Femur (tissue), 1 donor: ENCODE data around the gene GBX2.
A peak's percentile ranks its signal among the peaks of the same experiment; 100 is the strongest.

ENCODE experiments used
- DNase-seq: peaks from one replicate; pipeline ENCODE4 v3.0.0-alpha.2; 2017

Gene GBX2

DNA sequence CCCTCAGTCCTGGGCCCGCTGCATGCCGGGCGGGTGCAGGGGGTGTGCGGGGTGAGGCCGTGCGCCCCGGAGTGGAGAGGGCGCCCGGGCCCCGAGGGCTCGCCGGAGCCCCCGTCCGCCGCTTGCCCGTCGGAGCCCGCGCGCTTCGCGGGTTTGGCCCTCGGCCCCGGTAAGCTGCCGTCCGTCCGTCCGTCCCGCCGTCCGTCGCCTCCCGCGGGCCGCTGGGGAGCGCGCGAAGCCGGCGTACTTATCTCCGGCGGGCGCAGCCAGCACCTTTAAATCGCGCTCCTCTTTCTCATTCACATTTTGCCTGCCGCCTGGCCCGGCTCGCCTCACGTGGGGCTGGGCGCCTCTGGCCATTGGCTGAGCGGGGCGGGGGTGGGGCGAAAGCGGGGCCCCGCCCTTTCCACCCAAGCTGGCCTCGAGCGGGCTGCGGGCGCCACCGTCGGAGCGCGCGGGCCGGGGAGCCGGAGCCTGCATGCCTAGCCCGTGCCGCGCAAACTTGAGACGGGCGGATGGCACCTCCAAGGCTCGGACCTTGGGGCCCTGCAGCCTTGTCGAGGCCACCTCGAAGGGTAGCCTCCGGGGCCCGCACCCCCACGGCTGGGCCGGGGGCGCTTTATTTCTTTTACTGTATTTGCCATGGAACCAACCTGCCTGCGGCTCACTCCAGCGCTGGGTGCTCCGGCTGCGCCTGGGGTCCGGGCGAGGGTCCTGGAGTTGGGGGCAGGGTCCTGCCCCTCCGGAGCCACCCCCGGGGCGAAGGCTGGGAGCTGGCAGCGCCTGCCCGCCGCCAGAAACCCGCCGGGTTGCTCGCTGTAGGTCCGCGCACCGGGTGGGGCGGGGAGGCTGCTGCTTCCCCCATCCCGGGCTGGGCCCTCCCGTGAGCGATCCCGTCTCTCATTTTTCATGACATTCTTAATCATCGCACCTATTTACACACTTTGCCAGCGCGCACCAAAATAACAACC lies at the start of gene GBX2:
GBX2 (minus strand) TSS at position 277 of the 971 bp plus-strand sequence. CDS start 415 bp downstream, outside the sequence.
- DNase-seq: peak; percentile 75

GRCh38 chr2:236217926-236218325 lies 49.7 kb upstream of the GBX2 start:
- no peak for DNase-seq

- no peak for DNase-seq
Observed at GRCh38 chr2:236216711-236217110, 48.5 kb upstream of the GBX2 start.

GRCh38 chr2:236215761-236216333 lies 47.7 kb upstream of the GBX2 start:
- DNase-seq: no peak

DNA sequence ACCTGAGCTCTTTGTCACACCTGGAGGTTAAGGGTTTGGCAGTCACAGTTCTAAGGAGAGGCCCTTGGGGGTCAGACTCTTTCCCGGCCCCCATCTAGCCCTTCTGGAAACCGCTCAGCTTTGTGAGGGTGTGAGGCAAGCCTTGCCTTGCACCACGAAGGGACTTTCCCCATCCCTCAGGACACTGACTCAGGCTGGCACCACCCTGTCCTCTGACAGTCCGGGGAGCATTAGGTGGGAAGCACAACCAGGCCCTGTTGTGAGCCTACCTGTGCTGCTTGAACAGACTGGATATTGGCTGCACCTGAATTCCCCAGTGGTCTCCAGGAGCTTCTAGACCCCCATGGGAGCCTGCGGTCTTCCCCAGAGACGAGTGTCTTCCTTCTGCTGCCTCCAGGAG lies 47.0 kb upstream of the GBX2 start:
- DNase-seq: no peak

DNA sequence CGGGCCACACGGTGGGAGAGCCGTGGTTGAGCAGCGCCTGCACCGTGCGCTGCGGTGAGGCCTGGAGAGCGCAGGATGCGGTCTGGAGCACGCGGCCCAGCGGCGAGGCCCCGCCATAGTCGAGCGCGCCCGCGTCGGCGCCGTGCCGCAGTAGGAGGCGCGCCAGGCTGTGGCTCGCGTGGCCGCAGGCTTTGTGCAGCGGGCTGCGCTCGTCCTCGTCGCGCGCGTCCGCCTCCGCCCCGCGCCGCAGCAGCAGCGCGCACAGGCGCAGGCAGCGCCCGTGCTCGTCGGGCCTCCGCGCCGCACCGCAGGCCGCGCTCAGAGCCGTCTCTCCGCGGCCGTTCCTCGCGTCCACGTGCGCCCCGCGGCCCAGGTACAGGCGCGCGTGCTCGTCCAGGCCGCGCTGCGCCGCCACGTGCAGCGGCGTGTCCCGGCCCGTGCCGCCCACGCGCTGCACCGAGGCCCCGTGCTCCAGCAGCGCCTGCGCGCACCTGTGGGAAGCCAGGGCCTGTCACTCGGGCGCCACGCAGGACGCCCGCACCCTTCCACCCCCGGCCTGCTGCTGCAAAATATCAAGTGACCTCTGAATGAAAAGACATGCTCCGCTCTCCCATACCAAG lies 46.3 kb upstream of the GBX2 start:
- DNase-seq: no peak

DNA sequence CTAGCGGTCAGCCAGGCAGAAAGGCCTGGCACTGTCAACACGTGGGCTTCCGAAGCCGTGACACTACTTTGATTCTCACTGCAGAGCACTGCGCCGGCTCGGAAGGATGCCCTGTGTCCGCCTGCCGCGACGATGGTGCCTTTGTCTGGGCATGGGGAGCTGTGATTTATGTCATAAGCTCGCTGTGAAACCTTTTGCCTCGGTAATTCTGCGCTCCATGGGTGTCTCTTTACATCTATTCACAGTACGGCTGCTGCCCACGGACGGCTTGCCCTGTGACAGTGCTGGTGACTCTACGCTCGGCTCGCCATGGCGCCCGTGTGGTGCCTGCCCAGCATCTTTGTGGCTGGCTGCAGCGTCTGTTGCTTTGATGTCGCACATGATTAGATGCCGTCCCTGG lies 43.1 kb upstream of the GBX2 start:
- DNase-seq: no peak

DNA sequence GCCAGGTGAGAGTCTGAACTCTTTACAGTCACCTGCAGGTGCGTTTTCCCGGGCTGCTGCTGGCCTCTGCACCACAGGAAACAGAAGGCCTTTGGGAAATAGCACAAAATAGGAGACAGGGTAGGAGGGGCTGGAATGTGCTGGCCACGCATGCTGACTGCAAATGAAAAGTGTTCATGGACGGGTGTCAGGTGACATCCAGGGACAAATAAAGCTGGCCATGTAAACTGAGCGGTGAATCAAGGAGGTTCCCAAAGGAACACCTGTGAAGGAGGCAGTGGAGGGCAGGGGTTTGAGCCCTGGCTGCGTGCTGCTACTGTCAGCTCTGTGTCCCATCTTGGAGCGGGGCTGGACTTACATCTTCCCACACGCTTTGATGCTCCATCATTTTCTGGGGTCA lies 42.4 kb upstream of the GBX2 start:
- DNase-seq: no peak

- no peak for DNase-seq
Observed at GRCh38 chr2:236209996-236210395, 41.8 kb upstream of the GBX2 start.

- no peak for DNase-seq
Observed at GRCh38 chr2:236209535-236209934, 41.3 kb upstream of the GBX2 start.

DNA sequence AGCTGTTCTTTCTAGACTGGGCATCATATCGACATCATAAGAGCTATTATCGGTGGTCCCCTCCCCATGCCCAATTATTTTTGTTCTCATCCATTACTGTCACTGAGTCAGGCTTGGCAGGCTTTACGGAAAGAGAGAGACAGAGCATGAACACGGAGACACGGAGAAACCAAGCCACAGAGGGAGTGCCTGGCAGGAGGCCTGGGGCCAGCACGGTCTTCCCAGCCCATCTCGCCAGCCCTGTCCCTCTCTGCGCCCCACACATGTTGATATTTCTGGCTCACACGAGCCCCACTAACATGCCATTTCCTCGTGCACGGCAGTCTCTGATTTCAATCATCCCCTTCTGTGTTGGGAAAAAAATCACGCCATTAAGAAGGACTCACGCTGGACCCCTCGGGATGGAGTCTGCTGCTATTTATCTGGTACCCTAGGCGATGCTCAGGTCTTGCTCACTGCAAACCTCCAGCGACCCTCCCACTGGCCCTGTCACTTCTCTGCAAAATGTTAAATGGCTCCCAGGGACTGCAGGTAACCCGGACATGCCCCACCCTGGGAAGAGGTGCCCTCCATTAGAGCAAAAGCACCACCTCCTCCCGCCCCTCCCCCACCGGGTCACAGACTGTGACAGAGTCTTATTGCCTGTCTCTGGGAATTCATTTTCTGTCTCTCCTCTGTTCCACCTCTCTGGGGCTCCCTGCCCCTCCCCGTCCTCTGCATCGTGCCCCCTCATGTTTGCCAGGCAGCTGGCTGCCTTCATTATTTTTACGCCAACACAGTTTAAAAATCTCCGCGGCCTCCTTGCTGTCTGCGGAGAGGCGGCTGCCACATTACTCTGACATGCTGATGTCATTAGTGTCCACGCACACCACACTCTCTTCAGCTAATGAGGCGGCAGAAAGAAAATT lies 40.1 kb upstream of the GBX2 start:
- no peak for DNase-seq

GRCh38 chr2:236207472-236207871 lies 39.3 kb upstream of the GBX2 start:
- DNase-seq: no peak

GRCh38 chr2:236205867-236206645 lies 37.9 kb upstream of the GBX2 start:
- no peak for DNase-seq

DNA sequence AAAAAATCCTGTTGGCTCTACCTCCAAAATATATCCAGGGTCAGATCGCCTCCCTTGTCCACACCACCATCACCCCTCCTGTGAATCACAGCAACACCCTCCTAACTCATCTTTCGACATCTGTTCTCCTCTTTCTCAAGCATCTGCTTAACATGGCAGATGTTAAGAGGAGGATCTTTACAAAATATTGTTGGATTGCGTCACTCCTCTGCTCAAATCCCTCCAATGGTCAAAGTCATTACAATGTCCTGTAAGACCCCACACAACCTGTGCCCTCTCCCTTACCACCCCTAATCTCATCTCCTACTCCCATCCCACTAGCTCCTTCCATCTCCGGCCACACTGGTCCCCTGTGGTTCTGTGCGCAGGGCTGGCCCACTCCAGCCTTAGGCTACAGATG lies 36.8 kb upstream of the GBX2 start:
- no peak for DNase-seq

GRCh38 chr2:236200378-236200777 lies 32.2 kb upstream of the GBX2 start:
- DNase-seq: no peak

DNA sequence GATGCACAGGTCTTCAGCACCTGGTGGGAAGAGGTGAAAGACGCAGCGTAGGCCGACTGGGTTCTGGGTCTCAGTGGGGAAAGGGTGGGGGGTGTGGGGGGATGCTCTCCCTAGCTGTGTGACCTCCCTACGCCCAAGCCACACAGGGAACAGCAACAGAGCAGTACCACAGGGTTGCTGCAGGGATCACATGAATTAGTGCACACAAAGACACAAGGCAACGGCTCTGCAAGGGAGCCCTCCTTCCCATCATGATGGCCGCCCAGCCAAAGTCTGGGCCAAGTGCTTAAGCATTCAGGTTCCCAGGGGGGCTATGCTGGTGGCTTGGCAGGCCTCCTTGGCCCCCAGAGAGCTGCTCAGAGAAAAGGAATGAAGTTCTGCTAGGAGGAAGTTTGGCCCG lies 28.2 kb upstream of the GBX2 start:
- no peak for DNase-seq

DNA sequence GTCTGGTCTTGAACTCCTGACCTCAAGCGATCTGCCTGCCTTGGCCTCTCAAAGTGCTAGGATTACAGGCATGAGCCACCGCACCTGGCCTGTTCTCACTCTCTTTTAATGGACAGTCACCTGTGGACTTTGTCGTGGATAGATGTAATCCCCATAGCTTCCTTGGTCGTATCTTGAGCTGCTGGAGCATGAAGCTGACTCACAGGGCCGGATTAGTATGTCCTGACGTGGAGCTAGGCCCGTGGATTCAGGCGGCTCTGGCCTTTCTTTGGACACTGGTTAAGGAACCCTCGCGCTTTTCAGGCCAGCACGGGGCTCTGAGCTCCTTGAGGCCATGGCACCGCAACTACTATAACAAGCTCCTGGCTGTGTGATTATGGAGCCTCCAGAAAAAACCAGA lies 27.5 kb upstream of the GBX2 start:
- no peak for DNase-seq

DNA sequence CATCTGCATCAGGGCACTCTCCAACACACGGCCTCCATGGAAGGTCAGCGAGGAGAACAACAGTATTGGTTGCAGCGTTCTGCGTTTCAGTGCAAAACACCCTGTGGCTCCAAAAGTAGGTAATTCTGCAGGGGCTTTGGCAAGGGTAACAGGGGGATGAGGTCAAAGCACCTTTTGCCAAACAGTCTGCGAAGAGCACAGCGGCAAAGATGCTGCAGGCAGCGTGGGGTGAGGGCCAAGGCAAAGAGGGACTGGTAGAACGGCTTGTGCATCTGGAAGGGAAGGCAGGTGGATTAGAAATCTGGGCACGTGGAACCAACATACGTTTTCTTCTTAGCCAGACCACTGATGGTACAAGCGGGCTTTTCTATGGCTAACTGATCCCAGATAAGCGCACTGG lies 26.6 kb upstream of the GBX2 start:
- no peak for DNase-seq

DNA sequence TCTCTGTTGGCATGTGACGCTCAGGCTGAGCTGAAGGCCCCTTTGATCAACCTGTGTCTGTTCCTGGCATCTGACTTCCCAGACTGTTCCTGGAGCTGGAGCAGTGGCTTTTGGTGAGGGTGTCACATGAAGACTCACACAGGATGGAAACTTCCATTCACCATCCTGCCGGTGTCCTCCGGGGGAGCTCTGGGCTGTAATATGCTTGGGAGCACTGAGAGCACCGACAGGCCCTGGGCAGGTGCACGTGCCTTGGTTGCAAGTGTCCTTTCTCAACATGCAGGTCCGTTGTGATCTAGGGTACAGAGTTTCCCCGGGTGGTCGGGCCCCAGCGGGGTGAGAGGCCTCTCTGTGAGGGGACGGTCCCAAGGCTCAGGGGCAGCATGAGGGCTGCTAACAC lies 24.8 kb upstream of the GBX2 start:
- DNase-seq: no peak

- no peak for DNase-seq
Observed at GRCh38 chr2:236190674-236191073, 22.5 kb upstream of the GBX2 start.

DNA sequence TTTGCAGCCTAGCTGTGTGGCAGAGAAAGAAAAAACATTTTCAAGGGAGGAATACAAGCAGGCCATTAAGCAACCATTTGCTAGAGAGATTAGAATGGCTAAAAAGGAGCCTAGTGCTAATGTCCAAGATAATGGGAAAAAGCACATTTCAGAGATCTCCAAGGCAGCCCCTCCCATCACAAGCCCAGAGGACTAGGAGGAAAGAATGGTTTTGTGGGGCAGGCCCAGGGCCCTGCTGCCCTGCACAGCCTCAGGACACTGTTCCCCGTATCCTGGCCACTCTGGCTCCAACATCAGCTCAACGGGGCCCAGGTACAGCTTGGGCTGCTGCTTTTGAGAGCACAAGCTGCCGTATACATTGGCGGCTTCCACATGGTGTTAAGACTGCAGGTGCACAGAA lies 16.5 kb upstream of the GBX2 start:
- no peak for DNase-seq

- no peak for DNase-seq
Observed at GRCh38 chr2:236180831-236181453, 12.8 kb upstream of the GBX2 start.
